A549 (cell line): ENCODE results near the gene SELENBP1. TPM values are rescaled to one million over a fixed set of nuclear protein-coding genes. Genes with fewer than 3 reads are reported as not detected.

Source experiments
- ATAC-seq, 2 experiments: fragments of 200-7000 bp in 1 of 2; fragments of >200 bp in 1 of 2; cut with Nextera tagmentation in 1 of 2; cut with Tn5 transposase in 1 of 2; 3 replicates each; pipeline versions ENCODE4 v1.8.0 to v1.9.1; 2018 to 2020; ENCODE audit warnings: mild to moderate bottlenecking in 1 of 2, moderate library complexity in 1 of 2
- CTCF ChIA-PET: fragments of 300-600 bp; sonication (Branson Sonifier 250); formaldehyde crosslinking; extraction: SDS; loops from one replicate; lab custom pipeline; 2021; ENCODE audit warnings: antibody characterized with exemption, inconsistent platforms; lab: Yijun Ruan, JAX
- POLR2A ChIA-PET: fragments of 350-600 bp; formaldehyde crosslinking; extraction: SDS; loops from one replicate; lab custom pipeline; 2021; ENCODE audit warnings: antibody characterized with exemption, inconsistent platforms; lab: Yijun Ruan, JAX
- DNase-seq, 2 experiments: peaks; one replicate each; pipeline versions ENCODE4 v3.0.0 to v3.0.0-alpha.2; 2011 to 2016; ENCODE audit warnings: low read depth in 1 of 2, low spot score in 1 of 2
- FAIRE-seq: peaks from 2 replicates; lab custom pipeline; 2011; peaks lifted over from hg19 to GRCh38; lab: Jason Lieb, UNC
- H3K27ac ChIP-seq, 2 experiments: fragments of >200 bp; sonication (Bioruptor Twin); formaldehyde crosslinking; 3 replicates each; pipeline ENCODE4 v1.5.1; 2016 to 2017
- H3K4me1 ChIP-seq: fragments of >200 bp; sonication (Bioruptor Twin); formaldehyde crosslinking; 3 replicates; pipeline ENCODE4 v1.6.1; 2016
- H3K4me2 ChIP-seq: fragments of >200 bp; sonication (Bioruptor Twin); formaldehyde crosslinking; 3 replicates; pipeline ENCODE4 v1.6.1; 2016
- H3K4me3 ChIP-seq: fragments of >200 bp; sonication (Bioruptor Twin); formaldehyde crosslinking; 3 replicates; pipeline ENCODE4 v1.5.1; 2016
- H3K9me3 ChIP-seq: fragments of >200 bp; sonication (Bioruptor Twin); formaldehyde crosslinking; 3 replicates; pipeline ENCODE4 v1.6.1; 2016
- BHLHE40 ChIP-seq: IDR thresholded peaks from 2 replicates; pipeline ENCODE4 v1.6.1; 2012; ENCODE audit warnings: low read depth, low read length, inconsistent platforms
- FOSB ChIP-seq: fragments of 250-450 bp; sonication (Bioruptor Pico); IDR thresholded peaks from 2 replicates; pipeline ENCODE4 v1.5.0; 2020; ENCODE audit warnings: mild to moderate bottlenecking, moderate library complexity
- FOXS1 ChIP-seq: fragments of 250-450 bp; sonication (Bioruptor Pico); IDR thresholded peaks from 2 replicates; pipeline ENCODE4 v1.5.0; 2020; ENCODE audit warnings: mild to moderate bottlenecking, moderate library complexity
- HEYL ChIP-seq: fragments of 250-450 bp; sonication (Bioruptor Pico); IDR thresholded peaks from 2 replicates; pipeline ENCODE4 v1.8.0; 2021; ENCODE audit warnings: mild to moderate bottlenecking, moderate library complexity
- KDM1A ChIP-seq: fragments of 200-600 bp; sonication (generic); IDR thresholded peaks from 2 replicates; pipeline ENCODE4 v1.6.1; 2016; ENCODE audit warnings: low read depth, mild to moderate bottlenecking
- KDM5A ChIP-seq: fragments of 200-600 bp; sonication (generic); IDR thresholded peaks from 2 replicates; pipeline ENCODE4 v1.6.1; 2016; ENCODE audit warnings: antibody characterized with exemption, mild to moderate bottlenecking
- POLR2A ChIP-seq: IDR thresholded peaks from 2 replicates; pipeline ENCODE4 v1.6.1; 2012; ENCODE audit warnings: mild to moderate bottlenecking, low read length
- RAD21 ChIP-seq, 2 experiments: fragments of >200 bp in 1 of 2; sonication (Bioruptor Twin) in 1 of 2; formaldehyde crosslinking in 1 of 2; IDR thresholded peaks in 1 of 2; conservative IDR thresholded peaks in 1 of 2; 2 replicates in 1 of 2; 3 replicates in 1 of 2; pipeline ENCODE4 v1.6.1; 2012 to 2018; ENCODE audit warnings: inconsistent platforms in 1 of 2
- RNF2 ChIP-seq: fragments of 200-600 bp; sonication (generic); IDR thresholded peaks from 2 replicates; pipeline ENCODE4 v1.6.1; 2016; ENCODE audit warnings: low read depth, mild to moderate bottlenecking, antibody characterized with exemption, moderate library complexity, borderline replicate concordance
- TFCP2L1 ChIP-seq: fragments of 250-450 bp; sonication (Bioruptor Pico); IDR thresholded peaks from 2 replicates; pipeline ENCODE4 v1.5.0; 2021; ENCODE audit warnings: mild to moderate bottlenecking
- ZC3H11A ChIP-seq: fragments of 450-650 bp; IDR thresholded peaks from 2 replicates; pipeline ENCODE4 v1.6.1; 2014; ENCODE audit warnings: antibody characterized with exemption, mild to moderate bottlenecking
- ZFP36 ChIP-seq: fragments of 450-650 bp; IDR thresholded peaks from 2 replicates; pipeline ENCODE4 v1.6.1; 2014; ENCODE audit warnings: borderline replicate concordance; ENCODE audit not compliant: partially characterized antibody
- WGBS: methylation state at CpG from one replicate; pipeline ENCODE4 v1.1.6; 2017; ENCODE audit errors: missing lambda C conversion rate; 5-methylcytosine and 5-hydroxymethylcytosine counted together
- polyA plus RNA-seq, 4 experiments: library from polyadenylated mRNA; depleted of rRNA in 3 of 4; stranded (reverse); fragments of >200 nt; fragmentation: RNase III in 1 of 4; extraction: RNeasy Plus Mini Kit Qiagen cat#74134 plus additional on column Dnase treatment in 1 of 4; gene quantifications; 2 replicates in 3 of 4; 3 replicates in 1 of 4; pipeline ENCODE4 v1.2.3, GENCODE V29; 2011 to 2017
- TF ChIP-seq, protein P1 (sequence below): fragments of >200 bp; sonication (Bioruptor Twin); formaldehyde crosslinking; IDR thresholded peaks from 3 replicates; pipeline ENCODE4 v1.5.1; 2016
- TF ChIP-seq, protein P2 (sequence below): IDR thresholded peaks from 2 replicates; pipeline ENCODE4 v1.6.1; 2012
- TF ChIP-seq, protein P3 (sequence below): IDR thresholded peaks from 2 replicates; pipeline ENCODE4 v1.6.1; 2012
- TF ChIP-seq, protein P4 (sequence below): fragments of >200 bp; sonication (Bioruptor Twin); formaldehyde crosslinking; IDR thresholded peaks from 3 replicates; pipeline ENCODE4 v1.6.1; 2016

Gene SELENBP1
- polyA plus RNA-seq, 2 of the 4 experiments (the other 2 are of a cell fraction) = 12.8 to 28.6 TPM

DNA sequence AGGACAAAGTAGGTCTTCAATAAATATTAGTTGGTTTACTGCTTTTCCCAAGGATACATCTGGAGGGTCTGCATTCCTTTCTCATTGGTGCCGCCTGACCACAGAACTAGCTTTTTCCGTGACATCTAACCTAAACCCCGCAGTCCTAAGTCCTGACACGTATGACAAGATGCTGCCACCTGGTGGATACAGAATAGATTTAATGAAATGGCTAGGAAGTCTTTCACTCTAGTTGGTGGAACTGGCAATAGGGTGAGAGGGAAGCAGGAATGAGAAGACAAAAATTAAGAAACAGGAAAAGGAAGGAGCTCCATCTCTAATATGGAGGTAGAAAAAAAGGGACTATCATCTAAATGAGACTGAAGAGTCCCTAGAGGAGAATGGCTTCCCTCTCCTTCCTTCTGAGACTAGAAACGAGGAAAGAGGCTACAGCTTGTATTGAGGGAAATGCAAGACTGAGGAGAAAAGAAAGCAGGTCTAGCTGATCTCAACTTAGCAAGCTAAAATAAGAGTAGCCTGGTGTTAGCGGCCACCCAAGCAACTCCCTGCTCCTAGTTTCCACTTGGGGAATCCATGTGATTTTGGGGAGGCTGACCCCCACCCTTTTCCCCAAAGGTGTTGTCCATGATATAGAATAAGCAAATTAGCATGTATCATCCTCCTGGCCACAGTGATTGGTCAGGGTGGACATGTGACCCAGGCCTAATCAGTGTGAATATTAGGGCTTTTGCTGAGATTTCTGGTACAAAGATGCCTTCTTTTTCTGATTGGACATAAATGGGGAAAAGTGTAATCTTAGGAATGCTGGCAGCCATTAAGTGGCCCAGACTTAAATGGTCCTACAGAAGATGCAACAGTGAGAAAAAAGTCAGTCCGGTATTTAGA is 31.4 kb downstream of the SELENBP1 start (continued):
- TF ChIP-seq, protein P1, sequence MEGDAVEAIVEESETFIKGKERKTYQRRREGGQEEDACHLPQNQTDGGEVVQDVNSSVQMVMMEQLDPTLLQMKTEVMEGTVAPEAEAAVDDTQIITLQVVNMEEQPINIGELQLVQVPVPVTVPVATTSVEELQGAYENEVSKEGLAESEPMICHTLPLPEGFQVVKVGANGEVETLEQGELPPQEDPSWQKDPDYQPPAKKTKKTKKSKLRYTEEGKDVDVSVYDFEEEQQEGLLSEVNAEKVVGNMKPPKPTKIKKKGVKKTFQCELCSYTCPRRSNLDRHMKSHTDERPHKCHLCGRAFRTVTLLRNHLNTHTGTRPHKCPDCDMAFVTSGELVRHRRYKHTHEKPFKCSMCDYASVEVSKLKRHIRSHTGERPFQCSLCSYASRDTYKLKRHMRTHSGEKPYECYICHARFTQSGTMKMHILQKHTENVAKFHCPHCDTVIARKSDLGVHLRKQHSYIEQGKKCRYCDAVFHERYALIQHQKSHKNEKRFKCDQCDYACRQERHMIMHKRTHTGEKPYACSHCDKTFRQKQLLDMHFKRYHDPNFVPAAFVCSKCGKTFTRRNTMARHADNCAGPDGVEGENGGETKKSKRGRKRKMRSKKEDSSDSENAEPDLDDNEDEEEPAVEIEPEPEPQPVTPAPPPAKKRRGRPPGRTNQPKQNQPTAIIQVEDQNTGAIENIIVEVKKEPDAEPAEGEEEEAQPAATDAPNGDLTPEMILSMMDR = peak; percentile 87
- TF ChIP-seq TFCP2L1 (CRISPR knock-in tag) (no peak), BHLHE40 (no peak), KDM5A (no peak)
- TF ChIP-seq, protein P2, sequence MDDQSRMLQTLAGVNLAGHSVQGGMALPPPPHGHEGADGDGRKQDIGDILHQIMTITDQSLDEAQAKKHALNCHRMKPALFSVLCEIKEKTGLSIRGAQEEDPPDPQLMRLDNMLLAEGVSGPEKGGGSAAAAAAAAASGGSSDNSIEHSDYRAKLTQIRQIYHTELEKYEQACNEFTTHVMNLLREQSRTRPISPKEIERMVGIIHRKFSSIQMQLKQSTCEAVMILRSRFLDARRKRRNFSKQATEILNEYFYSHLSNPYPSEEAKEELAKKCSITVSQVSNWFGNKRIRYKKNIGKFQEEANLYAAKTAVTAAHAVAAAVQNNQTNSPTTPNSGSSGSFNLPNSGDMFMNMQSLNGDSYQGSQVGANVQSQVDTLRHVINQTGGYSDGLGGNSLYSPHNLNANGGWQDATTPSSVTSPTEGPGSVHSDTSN = no peak

DNA sequence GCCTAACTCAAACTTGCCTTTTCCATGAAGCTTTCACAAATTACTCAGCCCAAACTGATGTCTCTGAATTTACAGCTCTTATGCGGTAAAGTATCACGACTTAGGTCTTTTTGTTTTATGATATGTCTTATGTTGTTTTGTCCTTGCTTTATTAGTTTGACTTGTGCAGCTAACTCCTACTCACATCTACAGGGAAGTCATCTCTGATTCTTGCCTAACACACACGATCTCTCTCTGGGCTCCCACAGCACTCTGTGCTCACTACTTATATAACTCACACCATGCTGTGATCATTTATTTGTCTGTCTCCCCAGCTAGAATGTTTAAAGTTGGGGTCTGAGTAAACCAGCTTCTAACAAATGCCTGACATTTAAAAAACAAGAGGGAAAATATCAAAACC is 35.9 kb downstream of the SELENBP1 start:
- CTCF ChIA-PET = interaction anchor here (1.6 to 11.2 kb wide), 2 partner anchors 24 to 55 kb away, joined by 4 to 831 read pairs; partner anchors contain the start of genes PI4KB and ZNF687
- FAIRE-seq = no peak

DNA sequence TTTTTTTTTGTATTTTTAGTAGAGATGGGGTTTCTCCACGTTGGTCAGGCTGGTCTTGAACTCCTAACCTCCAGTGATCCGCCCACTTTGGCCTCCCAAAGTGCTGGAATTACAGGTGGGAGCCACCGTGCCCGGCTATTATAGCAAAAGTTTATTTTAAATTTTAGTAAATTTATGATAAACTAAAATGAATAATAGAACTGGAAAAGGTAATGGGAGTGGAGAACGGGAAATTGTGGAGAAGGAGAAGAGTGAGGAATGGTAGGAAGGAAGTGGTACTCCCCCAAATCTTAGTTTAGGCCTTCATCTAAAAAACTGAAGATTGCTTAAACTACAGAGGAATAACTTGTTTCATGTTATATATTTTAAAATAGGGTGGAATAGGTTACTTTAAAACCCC is 37.7 kb downstream of the SELENBP1 start:
- H3K4me2 ChIP-seq = no peak overlapping the region
- ChIA-PET CTCF (interaction anchor here (2.5 to 4.0 kb wide), 2 partner anchors 24 to 33 kb away, joined by 9 to 27 read pairs; no protein-coding TSS in a partner anchor), POLR2A (no interaction called here)
- H3K4me1 ChIP-seq = no peaks in the 10 kb centered on the region
- H3K9me3 ChIP-seq = no peaks in the 10 kb centered on the region
- no peak for FAIRE-seq
- ATAC-seq = no peak
- no peak for DNase-seq
- 86% methylated on average over 5 of the region's 5 CpGs for WGBS
- H3K27ac ChIP-seq = no peak overlapping the region
- H3K4me3 ChIP-seq = no peak overlapping the region
- TF ChIP-seq POLR2A (no peak), ZC3H11A (no peak), RAD21 (conservative IDR thresholded peaks at IDR 0.05 in 1 of 2, IDR thresholded peaks at IDR 0.05 in 1 of 2) (no peak), HEYL (no peak), RNF2 (no peak), ZFP36 (no peak), KDM1A (no peak), FOSB (CRISPR knock-in tag) (no peak)
- TF ChIP-seq, protein P3, sequence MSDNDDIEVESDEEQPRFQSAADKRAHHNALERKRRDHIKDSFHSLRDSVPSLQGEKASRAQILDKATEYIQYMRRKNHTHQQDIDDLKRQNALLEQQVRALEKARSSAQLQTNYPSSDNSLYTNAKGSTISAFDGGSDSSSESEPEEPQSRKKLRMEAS = no peak
- TF ChIP-seq, protein P4, sequence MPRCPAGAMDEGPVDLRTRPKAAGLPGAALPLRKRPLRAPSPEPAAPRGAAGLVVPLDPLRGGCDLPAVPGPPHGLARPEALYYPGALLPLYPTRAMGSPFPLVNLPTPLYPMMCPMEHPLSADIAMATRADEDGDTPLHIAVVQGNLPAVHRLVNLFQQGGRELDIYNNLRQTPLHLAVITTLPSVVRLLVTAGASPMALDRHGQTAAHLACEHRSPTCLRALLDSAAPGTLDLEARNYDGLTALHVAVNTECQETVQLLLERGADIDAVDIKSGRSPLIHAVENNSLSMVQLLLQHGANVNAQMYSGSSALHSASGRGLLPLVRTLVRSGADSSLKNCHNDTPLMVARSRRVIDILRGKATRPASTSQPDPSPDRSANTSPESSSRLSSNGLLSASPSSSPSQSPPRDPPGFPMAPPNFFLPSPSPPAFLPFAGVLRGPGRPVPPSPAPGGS = no peak
- TF ChIP-seq, protein P2 = no peak

More for the DNA sequence above, 35.9 kb downstream of the SELENBP1 start:
- WGBS = 95% methylated on average over 3 of the region's 3 CpGs
- ATAC-seq (no peak), DNase-seq (no peak)
- H3K4me2 ChIP-seq = no peak overlapping the region
- no peaks in the 10 kb centered on the region for H3K9me3 ChIP-seq
- 0 out of 3 replicates have a peak, but pooled peaks cover 3% of the 10 kb centered on the region for H3K4me1 ChIP-seq
- H3K4me3 ChIP-seq = no peak overlapping the region
- TF ChIP-seq ZC3H11A = no peak
- TF ChIP-seq FOXS1 (CRISPR knock-in tag) = no peak
- TF ChIP-seq, all 56 proteins: peak for 0
- no peak overlapping the region for H3K27ac ChIP-seq
- POLR2A ChIA-PET = interaction anchor here (1.8 kb wide), 1 partner anchor 9 kb away, joined by 8 read pairs; the partner anchor contains the start of gene PI4KB
